Hematopoietic multipotent progenitor cell treated with erythropoietin and hydrocortisone succinate and interleukin-3 and kit ligand, for 17 days (in vitro differentiated cells): ENCODE results near the gene SMTN.
"Not testable (repeated sequence)": the region's sequence is repeated elsewhere in the genome, so short reads cannot be mapped to it uniquely, and the experiment has no call there.

Source experiments
- DNase-seq: peaks from one replicate; pipeline ENCODE4 v3.0.0-alpha.2; 2015; ENCODE audit warnings: low spot score

SMTN gene

DNA sequence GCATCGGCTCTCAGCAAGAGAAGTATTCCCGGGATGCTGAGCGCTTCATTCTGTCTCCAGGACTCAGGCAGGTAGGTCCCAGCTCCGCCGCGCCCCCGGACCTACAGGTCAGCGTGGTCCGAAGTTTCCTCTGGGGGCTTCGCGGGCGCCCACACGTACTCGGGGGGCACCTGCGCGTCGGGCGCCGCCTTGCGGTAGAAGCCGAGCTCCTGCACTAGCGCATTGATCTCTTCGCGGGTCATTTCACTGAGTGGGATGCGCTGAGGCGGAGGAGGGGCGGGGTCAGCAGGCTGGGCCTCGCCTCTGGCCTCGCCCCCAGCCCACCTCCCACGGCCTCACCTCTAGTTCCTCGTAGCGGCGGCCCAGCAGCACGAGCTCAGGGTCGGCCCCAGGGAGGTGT, 23.8 kb downstream of the SMTN start:
- no peak for DNase-seq

DNA sequence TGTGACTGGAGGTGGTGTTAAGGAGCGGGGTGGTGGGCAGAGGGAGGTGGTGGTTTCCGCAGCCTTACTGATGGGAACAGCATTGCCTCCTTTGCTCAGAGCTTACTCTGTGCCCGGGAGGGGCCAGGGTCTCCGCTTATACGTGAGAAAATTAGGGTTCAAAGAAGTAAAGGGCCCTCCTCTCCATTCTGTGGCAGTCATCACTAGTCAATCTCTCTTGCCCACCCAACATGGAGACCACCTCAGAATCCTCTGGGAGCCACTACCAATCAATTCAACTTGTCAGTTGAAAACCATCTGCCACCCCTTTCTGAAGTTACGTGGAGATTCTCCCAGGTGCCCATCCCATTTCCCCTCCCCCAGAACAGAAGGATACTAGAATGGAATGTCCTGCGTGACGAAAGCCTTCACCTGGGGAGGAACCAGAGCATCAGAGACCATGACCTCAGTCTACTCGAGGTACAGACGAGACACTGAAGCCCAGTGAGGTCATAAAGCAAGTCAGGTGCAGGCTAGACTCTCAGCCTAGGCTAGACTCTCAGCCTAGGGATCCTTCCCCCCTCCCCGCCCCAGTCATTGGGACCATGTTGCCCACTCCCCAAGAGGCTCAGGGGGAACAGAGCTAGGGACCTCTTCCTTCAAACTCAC, 24.3 kb downstream of the SMTN start:
- no peak for DNase-seq

GRCh38 chr22:31106001-31106571, 25.0 kb downstream of the SMTN start:
- no peak for DNase-seq

DNA sequence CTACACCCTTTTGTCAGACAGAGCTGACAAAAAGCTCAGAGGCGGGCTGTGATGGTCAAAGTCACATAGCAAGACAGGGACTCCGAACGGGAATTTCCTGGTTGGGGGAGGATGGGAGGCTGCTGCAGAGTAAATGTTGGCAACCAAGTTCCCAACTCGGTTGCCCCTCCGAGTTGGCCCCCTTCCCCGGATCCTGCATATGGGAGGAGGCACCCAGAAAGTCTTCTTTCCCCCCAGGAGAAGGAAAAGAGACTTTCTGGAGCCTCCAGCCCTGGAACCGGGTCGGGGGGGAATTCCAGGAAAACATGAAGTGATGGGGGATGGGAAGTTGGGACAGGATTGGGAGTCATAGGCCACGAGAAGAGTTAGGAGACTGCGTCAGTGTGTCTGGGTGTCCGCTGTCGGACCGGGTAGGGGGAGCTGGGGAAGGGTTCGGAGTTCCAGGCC, 25.6 kb downstream of the SMTN start:
- no peak for DNase-seq

DNA sequence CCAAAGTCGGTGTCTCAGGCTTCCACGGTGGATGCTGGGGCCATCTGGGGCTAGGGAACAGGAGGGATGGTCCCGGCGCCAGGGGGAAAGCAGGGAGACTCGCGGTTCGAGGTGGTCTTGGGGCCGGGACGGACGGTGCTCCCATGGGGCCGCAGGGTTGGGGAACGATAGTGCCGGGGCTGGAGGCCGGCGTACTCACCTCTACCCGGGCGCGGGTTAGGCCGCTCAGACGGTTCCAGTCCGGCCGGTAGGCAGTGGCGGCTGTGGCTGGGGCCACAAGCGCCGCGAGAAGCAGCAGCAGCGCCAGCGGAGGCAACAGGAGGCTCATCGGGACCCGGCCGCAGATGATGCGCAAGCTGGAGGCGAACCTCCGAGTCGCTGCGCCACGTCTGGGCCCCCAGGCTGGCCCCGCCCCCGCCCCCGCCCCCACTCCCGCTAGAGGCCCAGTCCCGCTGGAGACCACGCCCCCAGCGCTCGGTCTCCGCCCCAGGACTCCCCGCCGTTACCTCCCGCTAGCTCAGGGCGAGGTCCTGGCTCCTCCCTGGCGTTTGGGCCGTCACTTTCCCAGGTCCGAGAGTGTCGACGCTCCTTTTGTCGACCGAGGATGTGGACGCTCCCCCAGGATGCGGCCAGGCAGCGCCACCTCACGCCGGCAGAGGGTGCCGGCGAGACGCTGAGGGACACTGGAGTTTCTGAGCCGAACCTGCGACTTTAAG, 26.2 kb downstream of the SMTN start, which contains the start of gene SELENOM:
Gene SELENOM (minus strand): TSS at position 391 of the 716 bp plus-strand sequence. CDS start 63 bp downstream, at position 328.
- DNase-seq: peak; percentile 91

DNA sequence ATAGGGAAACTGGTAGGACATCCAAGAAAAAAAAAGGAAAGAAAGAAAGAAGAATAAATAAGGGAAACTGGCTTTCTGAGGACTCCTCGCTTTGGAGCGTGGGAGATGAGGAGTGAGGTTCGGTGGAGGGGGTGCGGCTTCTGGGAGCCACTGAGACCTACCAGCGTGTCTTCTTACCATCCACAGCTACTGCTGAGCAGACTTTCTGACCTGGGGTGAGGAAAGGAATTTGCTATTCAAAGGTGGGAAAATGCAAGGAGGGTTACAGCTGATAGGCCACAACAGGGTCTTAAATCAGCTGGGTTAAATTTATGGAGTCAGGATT, 26.7 kb downstream of the SMTN start:
- DNase-seq: no peak

DNA sequence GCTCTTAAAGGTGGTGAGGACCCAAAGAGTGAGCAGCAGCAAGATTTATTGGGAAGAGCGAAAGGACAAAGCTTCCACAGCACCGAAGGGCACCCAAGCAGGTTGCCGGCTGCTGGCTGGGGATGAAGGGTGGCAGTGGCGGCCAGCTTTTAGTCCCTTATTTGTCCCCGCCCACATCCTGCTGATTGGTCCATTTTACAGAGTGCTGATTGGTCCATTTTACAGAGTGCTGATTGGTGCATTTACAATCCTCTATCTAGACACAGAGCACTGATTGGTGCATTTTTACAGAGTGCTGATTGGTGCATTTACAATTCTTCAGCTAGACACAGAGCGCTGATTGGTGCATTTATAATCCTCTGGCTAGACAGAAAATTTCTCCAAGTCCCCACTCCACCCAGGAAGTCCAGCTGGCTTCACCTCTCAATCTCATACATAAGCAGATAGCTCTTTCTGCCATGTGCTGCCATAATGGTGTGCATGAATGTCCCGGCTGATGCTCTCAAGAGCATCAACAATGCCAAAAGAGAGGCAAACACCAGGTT, 31.5 kb downstream of the SMTN start:
- DNase-seq: not testable (repeated sequence)

- DNase-seq: no peak
Measured at GRCh38 chr22:31118046-31118820, 37.1 kb downstream of the SMTN start.

DNA sequence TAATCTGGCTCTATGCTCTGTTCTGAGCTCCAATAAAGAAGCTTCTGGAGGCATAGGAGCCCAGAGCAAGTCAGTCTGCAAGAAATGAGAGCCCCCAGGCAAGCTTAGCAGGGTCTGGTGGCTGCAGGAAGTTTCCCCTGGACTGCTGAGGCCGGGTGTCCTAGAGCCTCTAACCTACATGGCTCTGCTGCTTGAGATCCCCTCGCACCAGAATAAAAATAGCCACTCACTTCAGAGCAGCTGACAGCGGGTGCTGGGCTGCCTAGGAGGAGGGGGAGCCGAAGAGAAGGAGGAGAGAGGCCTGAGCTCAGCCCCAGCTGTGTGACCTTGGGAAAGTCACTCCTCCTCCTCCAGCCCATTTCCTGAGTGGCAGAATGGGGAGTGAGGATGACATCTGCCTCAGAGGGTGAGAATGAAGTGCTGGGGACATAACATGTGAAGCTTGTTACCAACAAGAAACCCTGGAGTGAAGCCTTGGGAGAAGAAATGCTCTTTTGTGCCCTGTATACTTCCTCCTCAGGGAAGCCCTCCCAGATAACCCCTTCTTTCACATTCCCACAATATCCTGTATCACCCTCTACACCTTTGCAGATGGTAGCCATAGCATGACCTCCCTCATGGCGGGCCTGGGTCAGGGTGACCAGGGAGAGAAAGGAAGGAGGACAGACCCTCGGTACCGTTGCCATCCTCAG, 38.1 kb downstream of the SMTN start:
- no peak for DNase-seq

- DNase-seq: no peak
Measured at GRCh38 chr22:31120230-31120629, 39.1 kb downstream of the SMTN start.

DNA sequence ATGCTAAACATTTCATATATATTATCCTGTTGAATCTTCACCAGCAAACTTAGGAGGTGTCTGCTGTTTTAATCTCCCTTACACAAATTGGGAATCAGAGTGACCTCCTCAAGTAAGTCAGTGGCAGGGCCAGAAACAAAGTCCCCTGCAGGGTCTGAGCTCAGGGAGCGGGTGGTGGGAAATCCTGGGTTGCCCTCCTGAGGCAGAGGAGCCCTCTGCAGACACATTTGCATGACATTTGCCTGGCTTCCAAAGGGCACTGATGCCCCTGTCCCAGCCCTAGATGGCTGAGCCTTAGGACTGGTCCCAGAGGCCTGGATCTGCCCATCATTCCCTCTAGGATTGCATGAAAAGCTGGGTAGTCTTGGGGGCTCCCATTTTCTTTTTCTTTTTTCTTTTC, 39.5 kb downstream of the SMTN start:
- no peak for DNase-seq

DNA sequence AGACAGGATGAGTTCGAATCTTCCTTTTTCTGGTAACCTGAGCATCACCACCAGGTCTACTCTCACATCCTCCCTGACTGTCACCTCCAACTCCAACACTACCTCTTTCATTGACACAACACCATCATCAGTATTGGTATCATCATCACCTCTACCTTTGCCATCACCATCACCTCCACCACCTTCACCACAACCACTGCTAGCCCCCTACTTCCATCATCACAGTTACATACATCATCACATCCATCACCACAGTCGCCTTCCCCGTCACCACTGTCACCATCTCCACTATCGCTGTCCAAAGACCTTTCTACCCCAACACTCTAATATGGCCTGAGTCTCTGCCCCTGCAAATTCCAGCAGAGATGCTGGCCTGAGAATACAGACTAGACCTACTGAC, 40.3 kb downstream of the SMTN start:
- DNase-seq: no peak

DNA sequence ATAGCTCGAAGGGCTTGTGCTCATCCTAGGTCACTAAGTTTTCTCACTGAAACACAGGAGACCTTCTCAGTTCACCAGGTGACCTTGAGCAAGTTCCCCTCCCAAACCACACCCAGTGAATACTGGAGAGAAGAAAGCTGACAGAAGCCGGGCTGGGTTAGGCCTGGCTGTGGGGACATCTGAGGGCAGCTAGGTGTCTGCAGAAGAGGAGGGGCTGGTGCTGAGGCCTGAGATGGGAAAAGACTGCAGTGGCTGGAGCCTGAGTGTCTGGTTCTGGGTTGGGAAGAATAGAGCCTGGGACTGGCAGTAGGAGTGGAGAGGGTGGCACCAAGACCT, 41.0 kb downstream of the SMTN start:
- DNase-seq: no peak

DNA sequence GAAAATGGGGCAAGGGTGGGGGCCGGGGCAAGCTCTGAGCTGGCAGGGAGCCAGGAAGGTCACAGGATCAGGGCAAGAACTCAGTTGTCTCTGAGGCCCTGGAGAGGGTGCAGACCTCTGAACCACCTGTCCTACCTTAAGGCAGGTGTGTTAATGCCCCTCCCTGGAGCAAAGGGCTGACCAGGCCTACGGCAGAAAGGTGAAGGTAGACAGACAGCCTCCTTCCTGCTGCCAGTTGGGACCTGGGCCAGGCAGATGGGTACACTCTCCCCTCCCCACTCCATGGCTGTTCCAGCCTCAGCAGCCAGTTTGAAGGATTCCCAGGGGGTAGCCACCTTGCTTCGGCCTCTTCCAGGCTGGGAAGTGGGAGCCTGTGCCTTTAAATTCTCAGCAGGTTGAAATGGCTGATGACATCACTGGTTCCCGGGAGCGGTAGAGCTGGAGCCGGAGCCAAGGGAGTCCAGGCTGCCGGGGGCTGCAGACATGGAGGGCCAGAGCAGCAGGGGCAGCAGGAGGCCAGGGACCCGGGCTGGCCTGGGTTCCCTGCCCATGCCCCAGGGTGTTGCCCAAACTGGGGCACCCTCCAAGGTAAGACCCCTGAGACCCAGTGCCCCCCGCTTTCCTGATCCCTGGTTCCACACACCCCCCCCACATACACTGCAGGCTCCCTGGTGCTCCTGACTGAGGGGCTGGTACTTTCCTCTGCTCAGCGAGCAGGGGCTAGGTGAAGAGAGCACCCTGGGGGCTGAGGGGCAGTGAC, 41.6 kb downstream of the SMTN start, which contains the start of gene INPP5J:
Gene INPP5J (plus strand): TSS at position 435 of the 760 bp plus-strand sequence. CDS start 49 bp downstream, at position 484.
- no peak for DNase-seq

- no peak for DNase-seq
Measured at GRCh38 chr22:31123292-31123602, 42.1 kb downstream of the SMTN start.

- no peak for DNase-seq
Measured at GRCh38 chr22:31124290-31124689, 43.2 kb downstream of the SMTN start.

- DNase-seq: no peak
Measured at GRCh38 chr22:31124811-31125465, 43.8 kb downstream of the SMTN start.

- no peak for DNase-seq
Measured at GRCh38 chr22:31125521-31126117, 44.5 kb downstream of the SMTN start.

GRCh38 chr22:31126128-31126868, 45.2 kb downstream of the SMTN start:
- DNase-seq: no peak

GRCh38 chr22:31126869-31127175, 45.7 kb downstream of the SMTN start:
- DNase-seq: no peak
